Erythroblast (primary cell): Measurements from ENCODE around the gene COL13A1.

Source experiments
- GATA1 ChIP-seq: IDR thresholded peaks from 2 replicates; pipeline ENCODE4 v1.6.1; 2011; ENCODE audit warnings: low read depth, mild to moderate bottlenecking, control low read depth, low read length, moderate library complexity
- POLR2A ChIP-seq: IDR thresholded peaks from 2 replicates; pipeline ENCODE4 v1.6.1; 2011; ENCODE audit warnings: mild to moderate bottlenecking, low read length

DNA sequence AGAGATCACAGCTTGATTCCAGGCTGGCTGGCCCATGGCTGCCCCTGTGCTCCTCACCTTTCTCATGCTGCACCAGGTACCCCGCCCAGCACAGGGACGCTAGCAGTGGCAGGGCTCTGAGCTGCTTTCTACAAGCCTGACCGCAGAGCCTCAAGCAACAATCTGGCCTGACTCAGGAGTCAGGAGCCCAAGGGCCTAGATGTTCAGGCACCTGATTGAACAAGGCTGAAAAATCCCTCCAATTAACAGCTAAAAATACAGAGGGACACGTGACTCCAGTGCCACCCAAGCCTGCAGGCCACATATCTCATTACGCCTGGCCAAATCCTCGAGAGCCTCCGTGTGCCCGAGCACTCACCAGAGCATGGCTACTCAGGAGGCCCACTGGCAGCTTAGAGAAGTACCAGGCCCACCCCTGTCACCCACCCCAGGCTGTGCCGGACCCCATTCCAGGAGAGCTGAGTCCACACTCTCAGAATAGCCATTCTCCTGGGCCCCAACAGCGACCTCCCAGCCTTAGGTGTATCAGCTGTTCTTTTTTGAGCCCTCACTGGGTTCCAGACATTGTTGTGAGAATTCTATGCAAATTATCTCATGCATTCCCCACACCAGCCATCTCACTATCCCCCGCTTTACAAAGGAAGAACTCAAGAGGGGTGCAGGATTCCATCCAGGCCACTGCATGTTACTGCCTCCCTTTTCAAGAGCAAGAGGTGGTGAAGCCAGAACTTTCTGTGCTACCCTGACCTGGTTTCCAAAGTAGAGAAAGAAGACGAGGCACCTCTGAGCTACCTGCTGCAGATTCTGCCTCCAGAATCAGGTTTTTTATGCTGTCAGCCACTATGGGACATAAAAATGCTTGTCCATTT, 98.3 kb downstream of the COL13A1 start:
- TF ChIP-seq POLR2A, result no peak
- no peak for TF ChIP-seq GATA1
